WTC11 (cell line): ENCODE measurements around the gene IL1RN. TPM values are rescaled to one million over a fixed set of nuclear protein-coding genes. Genes with fewer than 3 reads are reported as not detected.

Source experiments
- ATAC-seq: fragments of 200-7000 bp; cut with Tn5 transposase; 2 replicates; pipeline ENCODE4 v1.10.0; 2021; ENCODE audit warnings: mild to moderate bottlenecking, moderate library complexity
- CTCF ChIA-PET: fragments of 300-600 bp; sonication (Branson Sonifier 250); formaldehyde crosslinking; loops from one replicate; lab custom pipeline; 2021; ENCODE audit warnings: antibody characterized with exemption; lab: Charles Lee
- POLR2A ChIA-PET: fragments of 350-600 bp; sonication (Branson Sonifier 250); formaldehyde crosslinking; loops from one replicate; lab custom pipeline; 2021; ENCODE audit warnings: antibody characterized with exemption; lab: Charles Lee
- DNase-seq: peaks from one replicate; pipeline ENCODE4 v3.0.0; 2021; ENCODE audit warnings: low spot score
- H3K27ac Mint-ChIP-seq: 2 replicates; pipeline ENCODE4 v1.8.0; 2021; ENCODE audit warnings: mixed read lengths
- H3K27me3 Mint-ChIP-seq: 2 replicates; pipeline ENCODE4 v1.8.0; 2021; ENCODE audit warnings: low read depth, mild to moderate bottlenecking, moderate library complexity, mixed read lengths
- H3K36me3 Mint-ChIP-seq: 2 replicates; pipeline ENCODE4 v1.8.0; 2021; ENCODE audit warnings: mixed read lengths
- H3K4me1 Mint-ChIP-seq: 2 replicates; pipeline ENCODE4 v1.8.0; 2022; ENCODE audit warnings: mixed read lengths
- H3K4me3 Mint-ChIP-seq: 2 replicates; pipeline ENCODE4 v1.8.0; 2021; ENCODE audit warnings: mild to moderate bottlenecking, moderate library complexity, mixed read lengths
- H3K9me3 Mint-ChIP-seq: 2 replicates; pipeline ENCODE4 v1.8.0; 2021; ENCODE audit warnings: mixed read lengths
- CBFB ChIP-seq: sonication (generic); formaldehyde crosslinking; IDR thresholded peaks from 2 replicates; pipeline ENCODE4 v1.8.1; 2022; ENCODE audit warnings: mild to moderate bottlenecking, low read depth, missing genetic modification reagents
- CREM ChIP-seq: sonication (generic); formaldehyde crosslinking; IDR thresholded peaks from 2 replicates; pipeline ENCODE4 v1.8.1; 2022; ENCODE audit warnings: mild to moderate bottlenecking, missing genetic modification reagents, moderate library complexity
- E2F5 ChIP-seq: sonication (generic); formaldehyde crosslinking; IDR thresholded peaks from 2 replicates; pipeline ENCODE4 v1.8.1; 2022; ENCODE audit warnings: mild to moderate bottlenecking, moderate library complexity, missing genetic modification reagents
- FOXP1 ChIP-seq: sonication (generic); formaldehyde crosslinking; IDR thresholded peaks from 2 replicates; pipeline ENCODE4 v1.8.0; 2022; ENCODE audit warnings: missing genetic modification reagents, mild to moderate bottlenecking, moderate library complexity, borderline replicate concordance
- FOXP4 ChIP-seq: sonication (generic); formaldehyde crosslinking; IDR thresholded peaks from 2 replicates; pipeline ENCODE4 v1.8.0; 2022; ENCODE audit warnings: mild to moderate bottlenecking, missing genetic modification reagents
- GABPB1 ChIP-seq: sonication (generic); formaldehyde crosslinking; IDR thresholded peaks from 2 replicates; pipeline ENCODE4 v1.8.1; 2023; ENCODE audit warnings: mild to moderate bottlenecking, missing genetic modification reagents
- HMGA2 ChIP-seq: fragments of 250-450 bp; sonication (Bioruptor Pico); IDR thresholded peaks from 2 replicates; pipeline ENCODE4 v1.4.0; 2021; ENCODE audit warnings: mild to moderate bottlenecking, moderate library complexity
- MLX ChIP-seq: sonication (generic); formaldehyde crosslinking; IDR thresholded peaks from 2 replicates; pipeline ENCODE4 v1.8.1; 2023; ENCODE audit warnings: mild to moderate bottlenecking, missing genetic modification reagents, moderate library complexity
- NR3C1 ChIP-seq: sonication (generic); formaldehyde crosslinking; conservative IDR thresholded peaks from 2 replicates; pipeline ENCODE4 v1.8.1; 2023; ENCODE audit warnings: low read depth, mild to moderate bottlenecking, missing genetic modification reagents
- OVOL2 ChIP-seq: fragments of 250-450 bp; sonication (Bioruptor Pico); IDR thresholded peaks from 2 replicates; pipeline ENCODE4 v1.9.0; 2021; ENCODE audit warnings: mild to moderate bottlenecking, borderline replicate concordance
- SOX15 ChIP-seq: fragments of 250-450 bp; sonication (Bioruptor Pico); IDR thresholded peaks from 2 replicates; pipeline ENCODE4 v1.9.0; 2021; ENCODE audit warnings: mild to moderate bottlenecking
- STAT6 ChIP-seq: sonication (generic); formaldehyde crosslinking; conservative IDR thresholded peaks from 2 replicates; pipeline ENCODE4 v1.8.1; 2023; ENCODE audit warnings: mild to moderate bottlenecking, low read depth, missing genetic modification reagents, moderate library complexity
- ZNF219 ChIP-seq: sonication (generic); formaldehyde crosslinking; IDR thresholded peaks from 2 replicates; pipeline ENCODE4 v1.8.0; 2023; ENCODE audit warnings: missing genetic modification reagents, mild to moderate bottlenecking, borderline replicate concordance
- ZNF232 ChIP-seq: sonication (generic); formaldehyde crosslinking; IDR thresholded peaks from 2 replicates; pipeline ENCODE4 v1.8.0; 2022; ENCODE audit warnings: mild to moderate bottlenecking, missing genetic modification reagents
- ZNF281 ChIP-seq: sonication (generic); formaldehyde crosslinking; IDR thresholded peaks from 2 replicates; pipeline ENCODE4 v1.8.0; 2023; ENCODE audit warnings: mild to moderate bottlenecking, missing genetic modification reagents
- ZNF425 ChIP-seq: fragments of 250-450 bp; sonication (Bioruptor Pico); conservative IDR thresholded peaks from 2 replicates; pipeline ENCODE4 v1.9.0; 2021; ENCODE audit warnings: mild to moderate bottlenecking
- total RNA-seq: library from RNA; stranded (reverse); gene quantifications from 3 replicates; pipeline ENCODE4 v1.2.3, GENCODE V29; 2021

The IL1RN gene
- total RNA-seq, 1 experiment from 2014 or later: not detected

GRCh38 chr2:113179446-113180045 is 52.1 kb downstream of the IL1RN start:
- Mint-ChIP-seq H3K27ac (no peak overlapping the region), H3K27me3 (no peaks in the 10 kb centered on the region; the same call in 1 of the 2 replicates), H3K4me3 (no peak overlapping the region), H3K4me1 (peaks cover 19% of the 10 kb centered on the region), H3K36me3 (no peaks in the 10 kb centered on the region), H3K9me3 (no peaks in the 10 kb centered on the region)
- CTCF ChIA-PET: interaction anchor here (0.8 to 2.5 kb wide), 4 partner anchors 19 to 100 kb away, joined by 3 to 21 read pairs (median 14); no protein-coding TSS in a partner anchor
- POLR2A ChIA-PET: no interaction called here
- TF ChIP-seq STAT6: no peak
- TF ChIP-seq FOXP4 (CRISPR knock-in tag): no peak
- no peak for TF ChIP-seq ZNF232 (CRISPR knock-in tag)
- DNase-seq: no peak
- no peak for ATAC-seq

GRCh38 chr2:113180131-113180946 is 52.9 kb downstream of the IL1RN start:
- Mint-ChIP-seq H3K36me3 (no peaks in the 10 kb centered on the region), H3K9me3 (no peaks in the 10 kb centered on the region), H3K27me3 (no peaks in the 10 kb centered on the region; the same call in 1 of the 2 replicates), H3K4me1 (peaks cover 17% of the 10 kb centered on the region), H3K27ac (no peak overlapping the region), H3K4me3 (no peak overlapping the region)
- no peak for DNase-seq
- peak; percentile 38 for ATAC-seq
- POLR2A ChIA-PET: interaction anchor here (0.7 kb wide), 1 partner anchor 9 kb away, joined by 3 read pairs; no protein-coding TSS in a partner anchor
- TF ChIP-seq GABPB1 (CRISPR knock-in tag) (0 out of 2 replicates have a peak, but pooled peaks have one; percentile 10), HMGA2 (no peak)
- CTCF ChIA-PET: interaction anchor here (0.8 to 2.5 kb wide), 5 partner anchors 18 to 100 kb away, joined by 3 to 21 read pairs (median 12); no protein-coding TSS in a partner anchor

- H3K9me3 Mint-ChIP-seq: no peaks in the 10 kb centered on the region
- CTCF ChIA-PET: interaction anchor here (1.3 to 2.5 kb wide), 4 partner anchors 17 to 101 kb away, joined by 3 to 21 read pairs (median 14); no protein-coding TSS in a partner anchor
- H3K36me3 Mint-ChIP-seq: no peaks in the 10 kb centered on the region
- H3K27ac Mint-ChIP-seq: no peak overlapping the region
- ATAC-seq (no peak), DNase-seq (no peak)
- peaks cover 13% of the 10 kb centered on the region for H3K4me1 Mint-ChIP-seq
- H3K27me3 Mint-ChIP-seq: no peaks in the 10 kb centered on the region; the same call in 1 of the 2 replicates
- POLR2A ChIA-PET: no interaction called here
- no peak overlapping the region for H3K4me3 Mint-ChIP-seq
- TF ChIP-seq MLX (CRISPR knock-in tag) (no peak), NR3C1 (CRISPR knock-in tag) (no peak), ZNF425 (CRISPR knock-in tag) (no peak), OVOL2 (CRISPR knock-in tag) (no peak), FOXP1 (no peak), CREM (CRISPR knock-in tag) (no peak), ZNF281 (no peak), E2F5 (no peak), SOX15 (CRISPR knock-in tag) (no peak), CBFB (CRISPR knock-in tag) (no peak), ZNF219 (no peak)
These were observed 54.1 kb downstream of the IL1RN start for GRCh38 chr2:113181258-113182051.
